Fibroblast of lung (primary cell): Measurements from ENCODE around the gene FHAD1. TPM values are rescaled to one million over a fixed set of nuclear protein-coding genes. Genes with fewer than 3 reads are reported as not detected.

ENCODE experiments used
- DNase-seq, 2 donors: peaks; one replicate each; pipeline versions ENCODE4 v3.0.0 to v3.0.0-alpha.2; 2010; ENCODE audit warnings: low read depth in 2 of 2
- H2AFZ ChIP-seq: 2 replicates; pipeline ENCODE4 v1.5.1; 2012; ENCODE audit warnings: low read length, control low read depth, inconsistent platforms
- H3K27ac ChIP-seq: 2 replicates; pipeline ENCODE4 v1.5.1; 2011; ENCODE audit warnings: low read length, control low read depth; ENCODE audit not compliant: insufficient read depth
- H3K27me3 ChIP-seq: 2 replicates; pipeline ENCODE4 v1.5.1; 2011; ENCODE audit warnings: mild to moderate bottlenecking, low read length; ENCODE audit not compliant: control insufficient read depth, insufficient read depth
- H3K36me3 ChIP-seq: 2 replicates; pipeline ENCODE4 v1.5.1; 2011; ENCODE audit warnings: low read length; ENCODE audit not compliant: control insufficient read depth, insufficient read depth
- H3K4me1 ChIP-seq: 2 replicates; pipeline ENCODE4 v1.5.1; 2011; ENCODE audit warnings: low read length; ENCODE audit not compliant: control insufficient read depth, insufficient read depth; ENCODE audit errors: extremely low read depth
- H3K4me2 ChIP-seq: 2 replicates; pipeline ENCODE4 v1.5.1; 2011; ENCODE audit warnings: low read length, control low read depth; ENCODE audit not compliant: insufficient read depth; ENCODE audit errors: extremely low read depth
- H3K4me3 ChIP-seq, 4 experiments: fragments of 200-600 bp in 1 of 4; sonication (generic) in 1 of 4; replicated peaks in 1 of 4; 2 replicates each; pipeline ENCODE4 v1.5.1; 2011 to 2016; ENCODE audit warnings: low read length in 4 of 4, low read depth in 3 of 4, mild to moderate bottlenecking in 3 of 4, control low read depth in 2 of 4, inconsistent platforms in 1 of 4, mixed read lengths in 1 of 4; ENCODE audit not compliant: insufficient read depth in 1 of 4; ENCODE audit errors: control extremely low read depth in 1 of 4
- H3K79me2 ChIP-seq: 2 replicates; pipeline ENCODE4 v1.5.1; 2012; ENCODE audit warnings: mild to moderate bottlenecking, low read length, inconsistent platforms; ENCODE audit not compliant: control insufficient read depth, insufficient read depth
- H3K9ac ChIP-seq: 2 replicates; pipeline ENCODE4 v1.5.1; 2011; ENCODE audit warnings: mild to moderate bottlenecking, low read length, control low read depth; ENCODE audit not compliant: insufficient read depth
- H3K9me3 ChIP-seq: 2 replicates; pipeline ENCODE4 v1.5.1; 2012; ENCODE audit warnings: low read depth, low read length; ENCODE audit not compliant: control insufficient read depth, insufficient read depth
- H4K20me1 ChIP-seq: 2 replicates; pipeline ENCODE4 v1.5.1; 2011; ENCODE audit warnings: low read length; ENCODE audit not compliant: control insufficient read depth, insufficient read depth; ENCODE audit errors: extremely low read depth
- CTCF ChIP-seq, 2 donors: IDR thresholded peaks in 1 of 2; conservative IDR thresholded peaks in 1 of 2; 1 replicate in 1 of 2; 2 replicates in 1 of 2; pipeline ENCODE4 v1.5.1; 2011 to 2012; ENCODE audit warnings: low read length in 2 of 2, control low read depth in 1 of 2, inconsistent platforms in 1 of 2, low read depth in 1 of 2, mild to moderate bottlenecking in 1 of 2
- EZH2 ChIP-seq: IDR thresholded peaks from 2 replicates; pipeline ENCODE4 v1.5.1; 2012; ENCODE audit warnings: low read length, control low read depth, mild to moderate bottlenecking; ENCODE audit errors: missing control alignments
- polyA plus RNA-seq, 2 donors: library from polyadenylated mRNA; depleted of rRNA in 1 of 2; stranded (reverse) in 1 of 2; unstranded in 1 of 2; fragments of >200 nt; gene quantifications; 2 replicates each; pipeline ENCODE4 v1.2.1, GENCODE V29; 2011 to 2012; ENCODE audit warnings: missing spikeins in 1 of 2
- total RNA-seq: library from RNA; depleted of rRNA; stranded (reverse); fragments of >200 nt; gene quantifications from 2 replicates; pipeline ENCODE4 v1.2.1, GENCODE V29; 2014

Gene FHAD1
- total and polyA plus RNA-seq, 2 donors (not counting 1 experiment from before 2014, with no cell fraction given): 0.09 to 0.66 TPM

DNA sequence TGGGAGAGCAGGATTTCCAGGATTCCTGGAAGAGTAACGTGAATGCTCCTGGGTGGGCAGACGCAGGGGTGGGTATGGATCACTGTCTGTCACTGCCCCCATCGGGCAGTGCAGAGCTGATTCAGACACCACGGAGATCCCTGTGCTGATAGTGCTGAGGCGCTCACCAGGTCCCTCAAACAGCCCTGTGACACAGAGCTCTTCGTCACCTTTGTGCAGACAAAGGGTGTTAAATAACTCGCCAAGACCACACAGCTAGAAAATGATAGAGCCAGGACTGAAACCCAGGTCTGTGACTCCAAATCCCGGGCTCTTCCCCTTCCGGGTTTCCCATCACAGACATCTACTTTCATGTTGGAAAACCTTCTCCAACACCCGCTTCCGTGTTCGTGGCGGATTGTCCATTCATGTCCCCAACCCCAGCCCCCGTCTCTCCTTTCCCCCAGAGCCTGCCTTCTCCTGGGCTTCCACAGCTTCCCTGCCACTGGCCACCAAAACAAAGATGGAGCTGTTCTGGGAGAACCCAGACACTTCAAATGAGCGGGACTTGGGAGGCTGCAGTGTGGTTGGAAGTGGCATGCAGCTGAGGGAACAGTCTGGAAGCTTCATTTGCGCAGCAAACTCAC lies 165.3 kb downstream of the FHAD1 start:
- H3K9ac ChIP-seq: no peak overlapping the region
- no peak overlapping the region for H2AFZ ChIP-seq
- no peaks in the 10 kb centered on the region for H3K36me3 ChIP-seq
- no peak for DNase-seq
- H3K4me1 ChIP-seq: peaks cover 21% of the 10 kb centered on the region
- H3K27ac ChIP-seq: no peak overlapping the region
- H3K9me3 ChIP-seq: no peaks in the 10 kb centered on the region
- H3K4me2 ChIP-seq: no peak overlapping the region
- H3K4me3 ChIP-seq: no peak overlapping the region
- H4K20me1 ChIP-seq: no peaks in the 10 kb centered on the region
- no peak for TF ChIP-seq CTCF (conservative IDR thresholded peaks at IDR 0.05 in 1 of 2, IDR thresholded peaks at IDR 0.05 in 1 of 2; ENCODE audit: low read depth in 1 of 2, low read length in 2 of 2)
- TF ChIP-seq EZH2: no peak
- H3K79me2 ChIP-seq: peaks cover 43% of the 10 kb centered on the region
- H3K27me3 ChIP-seq: no peaks in the 10 kb centered on the region

- no peaks in the 10 kb centered on the region for H3K9me3 ChIP-seq
- H3K27ac ChIP-seq: no peak overlapping the region
- H3K4me1 ChIP-seq: peaks cover 23% of the 10 kb centered on the region
- H3K9ac ChIP-seq: no peak overlapping the region
- no peaks in the 10 kb centered on the region for H3K36me3 ChIP-seq
- TF ChIP-seq EZH2 (no peak), CTCF (conservative IDR thresholded peaks at IDR 0.05 in 1 of 2, IDR thresholded peaks at IDR 0.05 in 1 of 2; ENCODE audit: low read depth in 1 of 2, low read length in 2 of 2) (no peak)
- H3K4me2 ChIP-seq: peak overlapping the region; percentile 7
- DNase-seq: no peak
- peaks cover 43% of the 10 kb centered on the region for H3K79me2 ChIP-seq
- H2AFZ ChIP-seq: no peak overlapping the region
- no peaks in the 10 kb centered on the region for H4K20me1 ChIP-seq
- H3K4me3 ChIP-seq: no peak overlapping the region
- no peaks in the 10 kb centered on the region for H3K27me3 ChIP-seq
Measured at GRCh38 chr1:15412843-15413242, 165.8 kb downstream of the FHAD1 start.

DNA sequence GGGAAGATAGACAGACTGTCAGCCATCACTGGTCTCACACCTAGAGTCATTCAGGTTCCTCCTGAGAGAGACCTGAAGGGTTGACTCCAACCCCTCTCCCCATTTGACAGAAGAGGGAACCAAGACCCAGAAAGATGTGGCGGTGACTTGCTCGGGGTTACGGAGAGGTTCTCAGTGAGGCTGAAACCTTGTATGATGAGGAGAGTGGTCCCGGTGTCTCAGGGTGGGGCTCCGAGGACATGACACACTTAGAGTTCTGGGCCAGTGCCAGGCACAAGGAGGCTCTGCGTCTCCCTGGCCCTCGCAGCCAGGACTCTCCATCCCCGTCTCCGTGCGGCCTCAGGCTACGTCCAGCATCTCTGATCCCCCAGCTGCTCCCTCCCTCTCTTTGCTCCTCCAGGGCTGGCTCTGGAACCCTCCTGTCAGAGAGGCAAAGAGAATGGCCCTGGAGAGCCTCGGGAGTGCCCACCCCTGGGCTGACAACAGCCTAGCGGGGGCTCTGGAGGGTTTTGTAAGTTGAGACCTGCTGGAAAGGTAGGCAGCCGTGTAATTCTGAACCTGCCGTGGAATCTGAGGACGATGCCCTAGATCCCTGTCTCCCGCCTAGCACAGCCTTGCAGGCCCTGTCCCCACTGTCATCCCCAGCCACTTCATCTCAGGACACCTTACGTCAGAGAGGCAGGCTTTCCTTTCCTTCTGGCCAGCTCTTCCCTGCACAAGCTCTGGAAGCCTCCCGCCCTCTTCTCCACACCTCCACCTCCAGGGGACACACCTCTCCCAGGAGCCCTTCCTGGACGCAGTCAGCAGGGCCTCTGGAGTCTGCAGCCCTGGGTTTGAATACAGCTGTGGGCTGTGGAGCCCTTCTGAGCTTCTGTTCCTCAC lies 166.8 kb downstream of the FHAD1 start:
- peaks cover 47% of the 10 kb centered on the region for H3K79me2 ChIP-seq
- H3K4me1 ChIP-seq: peaks cover 27% of the 10 kb centered on the region
- no peak overlapping the region for H3K9ac ChIP-seq
- H3K36me3 ChIP-seq: no peaks in the 10 kb centered on the region
- no peak for DNase-seq
- H3K27ac ChIP-seq: no peak overlapping the region
- no peaks in the 10 kb centered on the region for H3K27me3 ChIP-seq
- TF ChIP-seq CTCF (conservative IDR thresholded peaks at IDR 0.05 in 1 of 2, IDR thresholded peaks at IDR 0.05 in 1 of 2; ENCODE audit: low read depth in 1 of 2, low read length in 2 of 2): no peak
- TF ChIP-seq EZH2: no peak
- no peaks in the 10 kb centered on the region for H4K20me1 ChIP-seq
- H3K9me3 ChIP-seq: no peaks in the 10 kb centered on the region
- no peak overlapping the region for H2AFZ ChIP-seq
- no peak overlapping the region for H3K4me2 ChIP-seq
- H3K4me3 ChIP-seq: no peak overlapping the region
